ENCODE measurements around the gene TGFBRAP1. TPM values are rescaled to one million over a fixed set of nuclear protein-coding genes. Genes with fewer than 3 reads are reported as not detected.

TGFBRAP1 gene
- total RNA-seq, 1 experiment from 2014 or later: 26.5 TPM

DNA sequence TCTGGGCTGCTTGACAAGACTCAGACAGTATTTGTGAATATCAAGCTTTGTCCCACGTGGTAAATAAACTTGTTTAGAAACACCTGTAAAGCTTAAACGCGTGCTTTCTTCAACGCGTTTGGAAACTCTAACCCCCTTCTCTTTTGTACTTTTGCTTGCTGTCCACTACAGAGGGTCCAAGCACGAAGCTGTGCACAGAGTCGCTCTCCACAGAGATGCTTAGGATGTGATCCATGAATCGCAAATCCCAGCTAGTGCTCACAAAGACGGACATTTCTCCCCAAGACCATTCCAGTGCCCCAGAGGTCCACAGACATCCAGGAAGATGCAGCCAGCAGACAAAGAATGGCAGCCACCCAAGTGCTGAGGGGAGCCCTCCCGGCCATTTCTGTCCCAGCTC lies 88.1 kb downstream of the TGFBRAP1 start, which contains the start of gene GPR45:
TSS of gene GPR45 (plus strand) at position 301 of the 400 bp plus-strand sequence. CDS start 116 bp downstream, outside the sequence.
- Histone ChIP-seq H3K9me2 (replicated peaks; ENCODE audit: low read length) (no peaks in the 10 kb centered on the region), H3F3A (ENCODE audit: low read length, unreplicated experiment) (no peaks in the 10 kb centered on the region), H2AFZ (ENCODE audit: low read length) (no peak within 1 kb of the TSS), H3K4me3 (ENCODE audit: low read length) (no peak within 1 kb of the TSS), H3K27ac (ENCODE audit: low read length) (no peak within 1 kb of the TSS), H3K79me2 (ENCODE audit: low read length) (no peaks in the 10 kb centered on the region), H3K9ac (ENCODE audit: low read length) (no peak within 1 kb of the TSS), H3K27me3 (ENCODE audit: low read length) (no peaks in the 10 kb centered on the region), H3K4me1 (ENCODE audit: insufficient read depth, low read length) (no peaks in the 10 kb centered on the region), H4K20me1 (ENCODE audit: low read length) (no peaks in the 10 kb centered on the region), H3K36me3 (ENCODE audit: low read depth, low read length) (no peaks in the 10 kb centered on the region), H3K4me2 (ENCODE audit: low read length) (no peak within 1 kb of the TSS), H3K9me3 (ENCODE audit: low read length) (no peaks in the 10 kb centered on the region)
- no peak for ATAC-seq
- POLR2A ChIA-PET (ENCODE audit: unreplicated experiment): no interaction called here
- CTCF ChIA-PET: no interaction called here
- intact Hi-C loops (cut with micrococcal nuclease): no loop called here
- TF ChIP-seq EZH2 (IDR thresholded peaks at IDR 0.05; ENCODE audit: low read length, unreplicated experiment) (no peak), EZH2phosphoT487 (IDR thresholded peaks at IDR 0.05; ENCODE audit: borderline replicate concordance, low read length) (no peak)
- TF ChIP-seq, protein P1, sequence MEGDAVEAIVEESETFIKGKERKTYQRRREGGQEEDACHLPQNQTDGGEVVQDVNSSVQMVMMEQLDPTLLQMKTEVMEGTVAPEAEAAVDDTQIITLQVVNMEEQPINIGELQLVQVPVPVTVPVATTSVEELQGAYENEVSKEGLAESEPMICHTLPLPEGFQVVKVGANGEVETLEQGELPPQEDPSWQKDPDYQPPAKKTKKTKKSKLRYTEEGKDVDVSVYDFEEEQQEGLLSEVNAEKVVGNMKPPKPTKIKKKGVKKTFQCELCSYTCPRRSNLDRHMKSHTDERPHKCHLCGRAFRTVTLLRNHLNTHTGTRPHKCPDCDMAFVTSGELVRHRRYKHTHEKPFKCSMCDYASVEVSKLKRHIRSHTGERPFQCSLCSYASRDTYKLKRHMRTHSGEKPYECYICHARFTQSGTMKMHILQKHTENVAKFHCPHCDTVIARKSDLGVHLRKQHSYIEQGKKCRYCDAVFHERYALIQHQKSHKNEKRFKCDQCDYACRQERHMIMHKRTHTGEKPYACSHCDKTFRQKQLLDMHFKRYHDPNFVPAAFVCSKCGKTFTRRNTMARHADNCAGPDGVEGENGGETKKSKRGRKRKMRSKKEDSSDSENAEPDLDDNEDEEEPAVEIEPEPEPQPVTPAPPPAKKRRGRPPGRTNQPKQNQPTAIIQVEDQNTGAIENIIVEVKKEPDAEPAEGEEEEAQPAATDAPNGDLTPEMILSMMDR (conservative IDR thresholded peaks at IDR 0.05; ENCODE audit: low read depth, low read length): no peak
- DNase-seq: no peak
- no TSS peak for BruUV-seq (replicated peaks)

- peak; percentile 40 for DNase-seq
- ChIA-PET POLR2A (ENCODE audit: unreplicated experiment) (no interaction called here), CTCF (no interaction called here)
- Histone ChIP-seq H3K9me2 (replicated peaks; ENCODE audit: low read length) (no peaks in the 10 kb centered on the region), H3K4me1 (ENCODE audit: insufficient read depth, low read length) (no peaks in the 10 kb centered on the region), H3K9ac (ENCODE audit: low read length) (no peak overlapping the region), H3K9me3 (ENCODE audit: low read length) (no peaks in the 10 kb centered on the region), H3K27me3 (ENCODE audit: low read length) (no peaks in the 10 kb centered on the region), H4K20me1 (ENCODE audit: low read length) (no peaks in the 10 kb centered on the region), H3K4me2 (ENCODE audit: low read length) (no peak overlapping the region), H3K36me3 (ENCODE audit: low read depth, low read length) (no peaks in the 10 kb centered on the region), H2AFZ (ENCODE audit: low read length) (no peak overlapping the region), H3F3A (ENCODE audit: low read length, unreplicated experiment) (no peaks in the 10 kb centered on the region), H3K79me2 (ENCODE audit: low read length) (no peaks in the 10 kb centered on the region), H3K4me3 (ENCODE audit: low read length) (no peak overlapping the region), H3K27ac (ENCODE audit: low read length) (no peak overlapping the region)
- no peak for TF ChIP-seq EZH2phosphoT487 (IDR thresholded peaks at IDR 0.05; ENCODE audit: borderline replicate concordance, low read length)
- TF ChIP-seq, protein P1 (conservative IDR thresholded peaks at IDR 0.05; ENCODE audit: low read depth, low read length): no peak
- TF ChIP-seq EZH2 (IDR thresholded peaks at IDR 0.05; ENCODE audit: low read length, unreplicated experiment): no peak
- no peak for ATAC-seq
- intact Hi-C loops (cut with micrococcal nuclease): no loop called here
- BruUV-seq (replicated peaks): no TSS peak
Measured at GRCh38 chr2:105239924-105240323, 89.6 kb downstream of the TGFBRAP1 start.

DNA sequence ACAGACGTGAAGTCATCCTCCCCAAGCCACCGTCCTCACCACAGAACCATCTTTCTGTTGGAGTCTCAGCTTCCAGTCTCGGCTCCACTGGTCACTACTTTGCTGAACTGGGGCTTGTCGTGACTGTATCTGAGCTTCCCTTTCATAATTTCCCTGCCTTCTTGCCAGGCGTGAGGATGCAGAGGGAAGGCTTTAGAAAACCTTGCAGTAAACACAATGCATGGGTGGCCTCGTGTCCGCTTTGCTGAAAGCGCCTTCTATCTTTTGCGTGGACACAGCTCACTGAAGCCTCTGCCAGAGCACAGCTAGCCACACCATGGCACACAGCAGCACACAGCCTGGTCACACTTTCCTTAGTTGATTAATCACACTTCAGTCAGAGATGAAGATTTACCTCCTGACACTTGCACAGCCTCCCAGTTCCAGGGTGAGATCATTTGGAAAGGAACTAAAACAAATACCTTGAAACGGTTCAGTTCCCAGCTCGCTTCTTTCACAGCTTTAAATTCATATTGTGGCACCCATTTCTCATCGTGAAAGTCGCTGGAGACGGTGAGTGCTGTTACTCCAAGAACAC lies 90.8 kb downstream of the TGFBRAP1 start:
- H3K4me2 ChIP-seq (ENCODE audit: low read length): no peak overlapping the region
- DNase-seq (no peak), ATAC-seq (no peak)
- no peaks in the 10 kb centered on the region for H4K20me1 ChIP-seq (ENCODE audit: low read length)
- no peak overlapping the region for H3K4me3 ChIP-seq (ENCODE audit: low read length)
- intact Hi-C loops (cut with micrococcal nuclease): no loop called here
- POLR2A ChIA-PET (ENCODE audit: unreplicated experiment): no interaction called here
- no peak overlapping the region for H2AFZ ChIP-seq (ENCODE audit: low read length)
- H3K27ac ChIP-seq (ENCODE audit: low read length): no peak overlapping the region
- H3F3A ChIP-seq (ENCODE audit: low read length, unreplicated experiment): no peaks in the 10 kb centered on the region
- H3K4me1 ChIP-seq (ENCODE audit: insufficient read depth, low read length): no peaks in the 10 kb centered on the region
- no peaks in the 10 kb centered on the region for H3K79me2 ChIP-seq (ENCODE audit: low read length)
- no peaks in the 10 kb centered on the region for H3K36me3 ChIP-seq (ENCODE audit: low read depth, low read length)
- TF ChIP-seq EZH2phosphoT487 (IDR thresholded peaks at IDR 0.05; ENCODE audit: borderline replicate concordance, low read length): no peak
- TF ChIP-seq, protein P1 (conservative IDR thresholded peaks at IDR 0.05; ENCODE audit: low read depth, low read length): no peak
- TF ChIP-seq EZH2 (IDR thresholded peaks at IDR 0.05; ENCODE audit: low read length, unreplicated experiment): no peak
- H3K27me3 ChIP-seq (ENCODE audit: low read length): no peaks in the 10 kb centered on the region
- CTCF ChIA-PET: interaction anchor here (0.6 kb wide), 1 partner anchor 924 kb away, joined by 5 read pairs; no protein-coding TSS in a partner anchor
- no TSS peak for BruUV-seq (replicated peaks)
- no peak overlapping the region for H3K9ac ChIP-seq (ENCODE audit: low read length)
- no peaks in the 10 kb centered on the region for H3K9me3 ChIP-seq (ENCODE audit: low read length)
- H3K9me2 ChIP-seq (replicated peaks; ENCODE audit: low read length): no peaks in the 10 kb centered on the region

Data from PC-3 (cell line).